RKO (cell line): ENCODE measurements around the gene TEAD4.

Experiments used
- DNase-seq: peaks from one replicate; pipeline ENCODE4 v3.0.0-alpha.2; 2016; ENCODE audit warnings: low spot score

Gene TEAD4

DNA sequence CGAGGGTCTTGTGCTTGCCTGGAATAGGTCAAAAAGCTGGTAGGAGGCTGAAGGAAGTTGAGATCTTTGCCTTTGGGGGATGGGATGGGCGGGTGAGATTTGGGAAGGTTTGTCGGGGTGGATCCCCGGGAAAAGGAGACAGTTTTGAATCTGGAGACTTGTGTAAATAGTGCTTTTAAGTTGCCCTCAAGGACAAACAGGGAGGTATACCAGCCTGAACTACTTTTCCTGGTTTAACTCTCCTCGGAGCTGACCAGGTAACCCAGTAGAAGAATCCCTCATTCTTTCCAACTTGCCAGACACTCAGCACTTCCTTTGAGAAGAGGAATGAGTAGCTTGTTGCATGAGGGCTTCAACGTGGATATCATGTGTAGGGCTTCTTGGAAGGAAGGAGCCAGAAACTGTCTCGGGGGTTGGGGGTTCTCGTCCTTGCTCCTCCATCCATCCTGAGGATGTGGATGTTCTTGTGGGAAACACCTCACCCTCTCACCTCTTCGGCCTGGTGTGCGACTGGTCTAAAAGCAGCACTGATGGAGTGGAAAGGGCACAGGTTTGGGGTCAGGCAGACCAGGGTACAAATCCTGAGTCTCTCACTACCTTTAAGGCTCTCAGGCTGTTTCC, 1.9 kb downstream of the TEAD4 start:
- DNase-seq = peak; percentile 21

DNA sequence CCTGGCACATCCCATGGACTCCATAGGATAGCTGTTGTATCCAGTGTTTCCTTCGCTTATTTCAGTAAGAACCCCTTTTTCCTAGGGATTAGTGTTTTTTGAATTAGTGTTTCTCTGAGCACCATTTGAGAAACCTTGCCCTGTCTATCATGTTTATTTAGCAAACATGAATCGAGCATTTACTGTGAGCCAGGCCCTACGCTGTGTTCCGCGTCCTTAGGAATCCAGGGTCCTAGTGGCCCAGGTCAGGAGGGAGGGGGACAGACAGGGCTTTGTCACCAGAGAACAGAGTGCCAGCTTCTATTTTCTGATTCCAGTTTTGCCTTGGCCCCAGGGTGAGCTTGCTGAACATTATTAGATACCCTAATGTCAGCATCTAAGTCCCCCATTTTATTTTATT, 2.5 kb downstream of the TEAD4 start:
- DNase-seq = no peak

DNA sequence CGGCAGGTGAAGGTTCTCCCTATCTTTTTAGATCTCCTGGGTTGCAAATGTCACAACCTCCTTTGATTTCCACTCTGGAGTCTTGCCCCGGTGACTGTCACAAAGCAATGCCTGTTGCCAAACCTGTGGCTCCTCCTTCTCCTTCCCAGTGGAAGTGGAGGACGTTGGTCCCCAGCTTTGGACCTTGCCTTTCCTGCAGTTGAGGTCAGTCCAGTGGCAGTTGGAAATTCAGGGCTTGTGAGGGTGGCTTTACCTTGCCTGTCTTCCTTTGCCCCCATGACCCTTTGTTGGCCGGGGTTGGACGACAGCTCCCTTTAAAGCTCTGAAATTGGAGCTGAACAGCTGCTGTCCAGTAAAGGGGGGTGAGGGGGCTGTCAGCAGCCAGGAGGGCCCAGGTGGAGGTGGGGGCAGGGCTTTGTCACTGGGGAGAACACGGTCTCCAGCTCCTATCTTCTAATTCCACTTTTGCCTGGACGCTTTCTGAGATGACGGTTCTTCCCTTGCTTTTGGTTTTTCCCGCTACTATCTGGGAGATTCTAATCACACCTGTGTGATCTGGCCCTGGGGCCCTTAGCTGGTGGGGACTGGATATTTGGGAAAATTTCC, 4.1 kb downstream of the TEAD4 start:
- no peak for DNase-seq

DNA sequence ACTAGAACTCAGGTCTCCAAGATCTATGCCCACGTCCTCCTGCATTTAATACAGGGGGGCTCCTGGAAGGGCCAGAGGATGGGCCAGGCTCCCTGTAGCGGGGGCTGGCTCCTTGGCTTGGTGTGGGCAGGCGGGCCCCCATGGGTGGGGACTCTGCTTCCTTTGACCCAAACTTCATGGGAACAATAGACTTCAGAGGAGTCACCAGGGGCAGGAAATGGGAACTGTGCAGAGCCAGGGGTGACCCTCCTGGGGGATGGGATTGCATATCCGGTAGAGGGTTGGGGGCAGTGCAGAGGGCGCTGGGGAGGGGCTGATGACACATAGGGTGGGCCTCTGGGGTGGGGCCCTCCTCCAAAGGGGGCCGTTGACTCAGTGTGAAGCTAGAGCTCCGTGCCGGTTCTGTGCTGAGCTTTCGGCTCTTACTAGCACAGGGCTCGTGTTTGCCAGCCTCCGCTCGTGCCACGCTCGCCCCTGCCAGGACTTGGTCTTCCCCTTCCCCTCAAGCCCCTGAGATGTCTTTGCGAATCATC, 4.6 kb downstream of the TEAD4 start:
- DNase-seq = no peak

DNA sequence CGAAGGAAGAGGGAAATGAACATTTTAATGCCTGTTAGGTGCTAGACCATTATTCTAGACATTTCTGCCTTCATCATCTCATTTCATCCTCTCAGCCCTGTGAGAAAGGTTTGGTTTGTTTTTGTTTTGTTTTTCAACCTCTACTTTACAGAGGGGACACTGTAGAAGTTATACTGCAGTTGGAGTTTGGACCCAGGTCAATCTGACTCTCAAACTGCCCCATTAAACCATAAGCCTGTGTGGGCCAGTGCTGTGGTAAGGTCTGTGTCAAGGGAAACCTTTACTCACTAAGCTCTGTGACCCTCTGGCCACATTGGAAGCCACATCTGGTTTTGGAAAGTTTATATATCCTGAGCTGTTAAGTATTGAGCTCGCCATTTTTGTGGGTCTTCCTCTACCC, 8.5 kb downstream of the TEAD4 start:
- no peak for DNase-seq

DNA sequence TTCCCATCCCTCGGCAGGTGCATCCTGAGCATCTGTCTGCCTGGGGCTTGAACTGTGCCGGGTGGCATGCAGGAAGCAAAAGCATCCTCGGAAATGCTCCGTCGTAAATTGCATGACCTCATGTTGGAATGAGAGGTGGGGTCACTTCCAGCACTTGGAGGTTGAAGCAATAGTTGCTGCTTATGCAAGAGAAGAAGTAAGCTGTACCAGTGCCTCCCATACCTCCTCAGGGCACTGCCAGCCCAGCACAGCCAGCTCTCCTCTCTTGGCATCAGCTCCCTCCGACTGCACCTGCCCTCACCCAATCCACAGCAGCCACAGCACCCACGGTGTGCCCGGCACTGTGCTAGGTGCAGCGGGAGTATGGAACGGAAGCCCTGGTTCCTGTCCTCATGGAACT, 11.5 kb downstream of the TEAD4 start:
- DNase-seq = no peak

DNA sequence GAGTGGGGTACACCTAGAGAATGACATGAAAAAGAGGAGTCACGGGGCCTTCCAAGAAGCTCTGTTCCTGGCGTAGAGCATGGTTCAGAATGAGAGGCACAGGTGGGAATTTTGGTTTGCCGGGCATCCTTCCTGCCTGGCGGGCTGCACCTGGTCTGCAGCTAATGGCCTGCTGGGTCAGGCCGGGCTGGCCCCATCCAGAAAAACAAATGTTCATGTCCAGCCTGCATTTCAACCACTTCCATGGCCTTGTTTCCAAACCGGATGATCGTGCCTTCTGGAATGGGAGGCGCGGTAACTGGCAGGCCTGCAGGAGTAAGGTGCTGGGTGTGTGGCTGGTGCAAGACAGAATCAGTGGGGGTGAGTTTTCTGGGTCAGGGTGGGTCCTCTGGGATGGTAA, 14.4 kb downstream of the TEAD4 start:
- no peak for DNase-seq

DNA sequence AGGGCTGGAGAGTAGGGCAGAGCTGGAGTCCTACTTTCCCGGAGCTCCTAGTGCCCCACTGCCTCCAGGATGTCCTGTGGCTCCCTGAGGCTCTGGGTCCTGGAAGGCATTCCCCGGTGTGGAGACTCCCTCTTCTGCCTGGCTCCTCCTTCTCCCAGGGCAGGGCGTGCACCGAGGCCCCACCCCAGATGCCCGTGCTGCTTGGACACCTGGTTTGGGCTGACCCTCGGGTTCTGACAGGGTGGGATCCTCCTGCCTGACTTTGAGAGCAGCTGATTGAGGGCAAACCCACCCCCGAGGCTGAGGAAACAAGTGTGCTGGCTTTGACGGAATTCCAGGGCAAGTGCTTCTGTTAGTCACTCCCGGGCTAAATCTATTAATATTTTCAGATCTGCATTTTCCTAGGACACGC, 15.4 kb downstream of the TEAD4 start:
- no peak for DNase-seq

DNA sequence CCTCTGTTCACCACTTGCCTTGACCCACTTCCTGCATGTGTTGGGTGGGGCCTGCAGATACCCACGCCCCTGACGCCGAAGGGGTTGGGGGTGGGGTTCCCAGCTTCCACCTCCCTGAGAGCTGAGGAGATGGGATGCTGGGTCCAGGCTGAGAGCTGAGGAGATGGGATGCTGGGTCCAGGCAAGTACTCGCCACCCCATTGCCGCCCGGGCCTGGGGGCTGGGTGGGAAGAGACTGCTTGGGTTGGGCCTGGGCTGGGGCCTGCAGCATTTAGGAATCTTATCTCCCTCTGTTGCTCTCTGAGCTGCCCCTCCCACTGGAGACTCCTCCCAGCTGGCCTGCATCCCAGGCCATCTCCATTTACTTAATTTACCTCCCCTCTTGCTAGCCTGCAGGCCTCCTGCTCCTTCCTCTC, 17.4 kb downstream of the TEAD4 start:
- DNase-seq = no peak

DNA sequence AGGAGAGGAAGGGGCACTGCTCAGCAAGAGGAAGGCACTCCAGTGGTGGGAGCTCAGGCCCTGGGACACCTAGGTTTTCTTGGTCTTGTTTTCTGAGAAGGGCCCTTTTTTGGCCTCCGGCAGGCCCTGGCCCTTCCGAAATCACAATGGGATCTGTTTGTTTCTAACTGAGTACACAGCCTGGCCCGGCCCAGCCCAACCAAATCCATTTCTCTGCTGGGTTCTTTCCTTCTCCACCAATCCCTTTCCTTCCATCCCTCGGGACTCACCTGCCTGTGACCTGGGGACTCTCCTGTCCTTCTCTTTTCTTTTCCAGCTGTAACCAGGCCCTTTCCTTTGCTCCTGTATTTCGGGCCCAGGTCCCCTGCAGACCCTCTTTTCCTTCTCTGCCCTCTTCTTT, 18.6 kb downstream of the TEAD4 start:
- no peak for DNase-seq

DNA sequence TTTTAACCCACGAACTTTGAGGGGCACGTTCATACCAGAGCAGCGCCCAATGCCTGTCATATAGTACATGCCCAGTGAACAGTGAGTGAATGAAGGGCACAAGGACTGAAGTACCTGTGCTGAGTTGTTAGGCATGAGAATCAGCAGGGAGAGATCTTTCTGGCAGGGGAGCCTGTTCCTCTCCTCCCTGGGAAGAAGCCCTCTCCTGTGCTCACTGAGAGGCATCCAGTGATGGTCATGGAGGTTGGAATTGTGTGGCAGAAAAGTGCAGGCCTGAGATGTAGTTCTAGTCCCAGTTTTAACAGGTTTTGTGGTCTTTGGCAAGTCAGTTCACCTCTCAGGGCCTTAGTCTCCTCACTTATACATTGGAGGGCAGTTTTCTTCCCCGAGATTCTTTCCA, 20.6 kb downstream of the TEAD4 start:
- DNase-seq = no peak

DNA sequence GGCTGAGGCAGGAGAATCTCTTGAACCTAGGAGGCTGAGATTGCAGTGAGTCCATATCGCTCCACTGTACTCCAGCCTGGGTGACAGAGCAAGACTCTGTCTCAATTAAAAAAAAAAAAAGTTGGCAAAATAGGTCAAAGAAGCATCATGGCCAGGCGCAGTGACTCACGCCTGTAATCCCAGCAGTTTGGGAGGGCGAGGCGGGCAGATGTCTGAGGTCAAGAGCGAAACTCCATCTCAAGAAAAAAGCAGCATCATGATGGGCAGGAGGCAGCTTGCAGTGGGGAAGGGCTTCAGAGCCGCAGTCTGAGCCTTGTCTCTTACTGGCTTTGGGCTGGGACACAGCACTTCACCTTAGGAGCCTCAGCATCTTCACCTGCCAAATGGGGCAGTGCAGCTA, 21.4 kb downstream of the TEAD4 start:
- DNase-seq = no peak

DNA sequence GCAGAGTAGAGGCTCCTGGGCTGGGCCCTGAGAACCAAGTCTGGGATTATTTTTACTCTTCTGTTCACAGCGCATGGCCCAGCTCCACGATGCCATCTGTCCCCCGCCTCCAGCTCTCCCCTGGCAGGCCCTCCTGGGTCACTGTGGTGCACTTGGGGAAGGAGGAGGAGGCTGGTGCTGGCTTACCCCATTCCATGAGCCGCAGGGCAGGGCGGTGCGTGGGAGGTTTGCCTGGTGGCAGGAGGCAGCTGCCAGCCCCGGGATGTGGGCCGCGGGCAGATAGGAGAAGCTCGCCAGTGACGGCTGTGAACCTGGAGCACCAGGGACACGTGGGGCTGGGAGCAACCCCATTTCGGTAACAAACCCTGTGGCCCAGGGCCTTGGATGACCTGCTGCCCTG, 23.2 kb downstream of the TEAD4 start:
- DNase-seq = no peak

DNA sequence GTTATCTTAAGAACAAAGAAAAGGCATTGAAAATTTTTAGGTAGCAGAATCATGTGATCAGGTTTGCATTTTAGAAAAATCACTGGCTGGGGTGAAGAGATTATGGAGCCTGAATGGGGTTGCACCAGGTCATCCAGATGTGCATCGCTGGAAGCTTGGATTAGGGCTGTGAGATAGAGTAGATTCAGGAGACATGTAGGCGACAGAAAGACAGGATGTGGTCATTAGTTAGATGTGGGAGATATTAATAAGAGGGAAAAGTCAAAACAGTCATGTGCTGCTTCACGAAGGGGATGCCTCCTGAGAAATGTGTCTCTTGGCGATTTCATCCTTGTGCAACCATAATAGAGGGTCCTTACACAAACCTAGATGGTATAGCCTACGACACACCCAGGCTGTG, 25.1 kb downstream of the TEAD4 start:
- no peak for DNase-seq

DNA sequence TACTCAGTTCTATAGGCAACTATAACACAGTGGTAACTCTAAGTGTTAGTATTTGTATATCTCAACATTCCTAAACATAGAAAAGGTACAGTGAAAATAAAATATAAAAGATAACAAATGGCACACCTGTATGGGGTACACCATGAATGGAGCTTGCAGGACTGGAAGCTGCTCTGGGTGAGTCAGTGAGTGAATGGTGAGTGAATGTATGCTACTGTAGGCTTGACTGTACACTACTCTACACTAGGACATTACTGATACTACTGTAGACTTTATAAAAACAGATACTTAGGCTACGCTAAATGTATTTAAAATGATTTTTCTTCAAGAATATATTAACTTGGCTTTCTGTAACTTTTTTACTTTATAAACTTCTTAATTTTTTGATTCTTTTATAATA, 25.5 kb downstream of the TEAD4 start:
- no peak for DNase-seq

DNA sequence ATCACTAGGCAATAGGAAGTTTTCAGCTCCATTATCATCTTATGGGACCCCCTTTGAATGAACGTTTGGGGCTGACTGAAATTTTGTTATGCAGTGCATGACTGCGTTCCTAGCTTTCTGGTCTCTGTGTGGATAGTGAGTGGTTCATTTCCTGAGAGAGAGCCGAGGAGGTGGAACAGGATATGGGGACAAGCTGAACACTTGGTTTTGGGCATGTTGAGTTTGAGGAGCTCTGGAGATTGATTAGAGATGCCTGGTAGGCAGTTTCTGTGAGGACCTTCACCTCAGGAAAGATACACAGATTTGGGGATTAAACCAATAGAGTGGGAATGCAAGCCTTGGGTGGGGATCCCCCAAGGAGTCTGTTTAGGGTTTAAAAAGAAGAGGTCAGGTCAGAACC, 27.7 kb downstream of the TEAD4 start:
- DNase-seq = no peak

DNA sequence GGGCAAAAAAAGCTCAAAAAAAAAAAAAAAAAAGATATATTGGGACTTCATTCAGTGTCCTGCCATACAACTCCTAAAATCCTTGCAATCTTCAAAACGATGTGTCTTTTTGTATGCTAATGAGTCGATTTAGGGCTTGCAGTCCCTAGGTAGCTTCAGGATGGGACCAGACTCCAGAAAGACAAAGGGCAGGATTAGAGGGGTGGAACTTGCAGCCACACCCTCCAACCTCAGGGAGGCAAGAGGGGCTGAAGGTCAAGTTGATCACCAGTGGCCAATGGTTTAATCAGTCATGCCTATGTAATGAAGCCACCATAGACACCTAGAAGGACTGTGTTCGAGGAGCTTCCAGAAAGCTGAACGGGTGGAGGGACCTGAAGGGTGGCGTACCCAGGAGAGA, 29.3 kb downstream of the TEAD4 start:
- DNase-seq = no peak

DNA sequence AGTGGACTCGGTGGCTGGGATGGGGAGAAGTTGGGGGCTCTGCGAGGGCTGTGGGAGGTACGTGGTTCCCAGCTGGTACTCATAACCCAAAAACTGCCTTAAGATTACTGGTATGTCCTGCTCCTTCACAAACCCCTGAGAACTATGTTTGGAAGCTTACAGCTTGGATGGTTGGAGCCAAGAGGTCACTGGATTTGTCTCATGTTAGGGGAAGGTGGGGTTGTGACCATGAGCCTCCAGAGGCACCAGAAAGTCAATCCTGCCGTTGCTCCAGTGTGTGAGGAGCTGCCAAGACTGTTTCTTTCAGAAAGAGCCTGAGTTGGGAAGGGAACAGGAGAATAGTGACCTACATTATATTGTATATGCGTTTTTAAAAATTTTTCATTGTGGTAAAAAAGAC, 33.5 kb downstream of the TEAD4 start:
- DNase-seq = no peak

DNA sequence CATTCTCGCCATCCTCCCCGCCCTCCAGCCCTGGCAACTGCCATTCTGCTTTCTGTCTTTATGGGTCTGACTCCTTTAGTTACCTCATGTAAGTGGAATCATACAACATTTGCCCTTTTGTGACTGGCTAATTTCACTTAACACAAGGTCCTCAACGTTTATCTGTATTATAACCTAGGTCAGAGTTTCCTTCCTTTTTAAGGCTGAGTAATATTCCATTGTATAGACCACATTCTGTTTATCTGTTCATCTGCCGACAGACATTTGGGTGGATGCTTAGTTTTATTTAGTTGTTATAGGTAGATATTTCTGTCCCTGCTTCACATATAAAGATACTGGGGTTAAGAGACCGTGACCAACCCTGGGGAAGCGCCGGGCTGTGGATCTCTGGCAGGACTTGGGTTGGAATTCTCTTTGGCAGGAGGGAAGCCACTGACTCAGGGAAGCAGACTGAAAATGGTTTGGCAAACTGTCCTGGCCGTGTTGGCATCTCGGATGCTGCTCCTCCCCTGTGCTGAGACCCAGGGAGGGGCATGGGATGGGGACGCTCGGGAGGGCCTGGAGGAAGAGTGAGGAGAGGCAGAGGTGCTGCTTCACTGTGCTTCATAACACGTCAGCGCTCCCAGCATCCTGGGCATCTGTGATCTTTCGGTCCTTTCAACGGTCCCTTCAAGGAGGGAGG, 38.9 kb downstream of the TEAD4 start:
- no peak for DNase-seq

DNA sequence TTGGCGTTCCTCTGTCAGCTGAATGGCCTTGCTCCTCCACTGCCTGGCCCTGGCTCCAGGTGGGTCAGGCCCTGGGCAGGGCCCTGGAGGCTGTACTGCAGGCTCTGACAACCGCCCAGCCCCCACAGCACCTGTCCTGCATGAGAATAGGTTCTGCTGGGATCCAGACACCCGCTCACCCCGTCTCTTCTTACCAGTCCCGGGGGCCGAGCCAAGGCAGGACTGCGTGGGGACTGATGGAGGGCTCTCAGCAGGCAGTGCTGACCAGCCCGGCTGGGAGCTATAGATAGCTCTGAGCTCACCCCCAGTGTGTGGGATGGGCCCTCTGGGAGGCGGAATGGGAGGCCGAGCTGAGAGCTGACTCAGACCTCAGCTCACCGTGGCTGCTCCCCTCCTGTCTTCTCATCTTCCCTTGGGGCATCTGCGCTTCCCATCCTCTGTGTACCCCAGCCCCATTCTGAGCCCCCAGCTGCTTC, 39.6 kb downstream of the TEAD4 start:
- peak; percentile 42 for DNase-seq

DNA sequence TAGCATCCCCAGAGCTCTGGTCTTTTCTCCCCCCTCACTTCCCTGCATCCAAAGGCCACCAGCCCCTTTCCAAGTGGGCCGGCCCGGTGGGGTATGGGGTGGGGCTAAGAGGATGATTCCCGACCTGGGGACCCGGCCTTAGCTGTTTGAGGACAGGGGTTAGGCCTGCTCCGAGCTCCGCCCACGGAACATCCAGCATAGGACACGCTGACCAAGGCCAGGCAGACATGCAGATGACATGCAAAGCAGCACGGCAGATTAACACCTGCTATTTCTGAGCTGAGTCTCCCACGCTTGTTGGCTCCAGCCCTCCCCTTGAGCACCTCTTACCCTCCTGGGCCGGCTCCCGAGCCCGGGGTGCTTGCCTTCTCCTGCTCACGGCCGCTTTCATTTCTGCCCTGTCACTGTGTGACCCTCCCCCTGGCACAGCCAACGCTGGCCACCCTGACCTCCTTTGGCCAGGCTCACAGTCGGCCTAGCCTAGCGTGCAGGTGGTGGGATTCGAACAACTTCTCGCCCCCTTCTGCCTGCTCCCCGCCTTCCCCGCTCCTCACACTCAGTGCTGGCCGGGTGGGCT, 40.2 kb downstream of the TEAD4 start:
- no peak for DNase-seq

DNA sequence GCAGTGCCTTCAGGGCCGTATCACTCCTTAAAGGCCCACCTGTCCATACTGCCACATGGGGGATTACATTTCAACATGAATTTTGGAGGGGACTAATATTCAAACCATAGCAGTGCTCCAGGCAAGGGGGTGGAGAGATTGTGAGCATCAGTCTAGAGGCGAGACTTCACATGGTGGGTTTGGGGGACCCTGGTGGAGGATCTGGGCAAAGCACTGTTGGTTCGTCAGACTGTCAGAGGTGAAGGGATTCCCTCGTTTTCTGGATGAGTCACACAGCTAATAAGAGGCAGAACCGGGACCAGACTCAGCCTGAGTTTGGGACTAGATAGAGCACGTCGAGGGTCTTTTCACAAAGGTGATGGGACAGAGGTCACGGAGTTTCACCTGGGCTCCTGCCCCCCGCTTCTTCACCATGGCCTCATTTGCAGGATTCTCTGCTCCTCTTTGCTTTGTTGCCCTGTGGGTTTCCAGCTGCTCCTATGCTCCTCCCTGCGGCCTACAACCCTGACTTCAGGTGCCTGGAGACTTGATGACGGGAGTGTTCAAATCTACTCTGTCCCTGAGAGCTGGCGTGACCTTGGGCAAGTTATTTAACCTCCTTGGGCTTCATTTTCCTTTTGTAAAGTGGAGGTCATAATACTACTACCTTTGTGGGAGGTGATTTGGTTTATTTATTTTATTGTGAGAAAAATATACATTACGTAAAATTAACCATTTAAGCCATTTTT, 41.5 kb downstream of the TEAD4 start:
- DNase-seq = peak; percentile 22
